ENCODE results near the gene PRIM1.
"Not testable (repeated sequence)": the region's sequence is repeated elsewhere in the genome, so short reads cannot be mapped to it uniquely, and the experiment has no call there.

PRIM1 gene

DNA sequence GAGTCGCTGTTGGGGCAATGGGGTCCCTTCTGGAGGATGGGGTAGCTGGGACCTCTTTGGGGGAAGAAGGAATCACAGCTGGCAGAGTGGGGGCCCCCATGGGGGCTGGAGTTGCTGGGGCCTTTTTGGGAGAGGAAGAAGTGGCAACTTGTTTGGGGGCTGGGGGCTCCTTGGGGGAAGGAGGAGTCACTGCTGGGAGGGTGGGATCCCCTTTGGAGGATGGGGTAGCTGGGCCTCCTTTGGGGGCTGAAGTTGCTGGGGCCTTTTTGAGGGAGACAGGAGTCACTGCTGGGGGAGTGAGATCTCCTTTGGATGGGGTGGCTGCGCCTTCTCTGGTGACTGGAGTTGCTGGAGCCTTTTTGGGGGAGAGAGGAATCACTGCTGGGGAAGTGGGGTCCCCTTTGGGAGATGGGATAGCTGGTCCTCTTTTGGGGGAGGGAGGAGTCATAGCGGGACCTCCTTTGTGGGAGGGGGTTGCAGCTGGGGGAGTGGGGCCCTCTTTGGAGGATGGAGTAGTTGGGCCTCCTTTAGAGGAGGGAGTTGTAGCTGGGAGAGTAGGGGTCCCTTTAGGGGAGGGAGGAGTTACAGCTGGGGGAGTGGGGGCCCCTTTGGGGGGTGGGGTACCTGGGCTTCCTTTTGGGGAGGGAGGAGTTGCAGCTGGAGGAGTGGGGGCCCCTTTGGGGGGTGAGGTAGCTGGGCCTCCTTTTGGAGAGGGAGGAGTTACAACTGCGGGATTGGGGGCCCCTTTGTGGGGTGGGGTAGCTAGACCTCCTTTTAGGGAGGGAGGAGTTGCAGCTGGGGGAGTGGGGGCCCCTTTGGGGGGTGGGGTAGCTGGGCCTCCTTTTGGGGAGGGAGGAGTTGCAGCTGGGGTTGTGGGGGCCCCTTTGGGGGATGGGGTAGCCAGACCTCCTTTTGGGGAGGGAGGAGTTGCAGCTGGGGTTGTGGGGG is 34.9 kb downstream of the PRIM1 start:
- Histone ChIP-seq H3K27ac (ENCODE audit: low read depth, low read length) (no peak overlapping the region), H3K9me3 (ENCODE audit: insufficient read depth, low read depth, low read length) (no peaks in the 10 kb centered on the region), H3K4me3 (ENCODE audit: low read length) (no peak overlapping the region), H3K4me1 (ENCODE audit: insufficient read depth, low read length) (peaks cover 36% of the 10 kb centered on the region), H3K36me3 (ENCODE audit: insufficient read depth, low read length) (peaks cover 81% of the 10 kb centered on the region), H3K9ac (ENCODE audit: low read depth, low read length) (no peak overlapping the region), H3K27me3 (ENCODE audit: insufficient read depth, low read length) (no peaks in the 10 kb centered on the region)
- WGBS = 96% methylated on average over 4 of the region's 4 CpGs

- Histone ChIP-seq H3K27me3 (ENCODE audit: insufficient read depth, low read length) (no peaks in the 10 kb centered on the region), H3K9me3 (ENCODE audit: insufficient read depth, low read depth, low read length) (no peaks in the 10 kb centered on the region), H3K4me3 (ENCODE audit: low read length) (no peak overlapping the region), H3K27ac (ENCODE audit: low read depth, low read length) (peak overlapping the region; percentile 2; the same call in 1 of the 2 replicates), H3K9ac (ENCODE audit: low read depth, low read length) (no peak overlapping the region), H3K36me3 (ENCODE audit: insufficient read depth, low read length) (peaks cover 80% of the 10 kb centered on the region), H3K4me1 (ENCODE audit: insufficient read depth, low read length) (peaks cover 29% of the 10 kb centered on the region)
- WGBS = 91% methylated on average over 1 of the region's 1 CpG
Observed at GRCh38 chr12:56716458-56716857, 35.7 kb downstream of the PRIM1 start.

DNA sequence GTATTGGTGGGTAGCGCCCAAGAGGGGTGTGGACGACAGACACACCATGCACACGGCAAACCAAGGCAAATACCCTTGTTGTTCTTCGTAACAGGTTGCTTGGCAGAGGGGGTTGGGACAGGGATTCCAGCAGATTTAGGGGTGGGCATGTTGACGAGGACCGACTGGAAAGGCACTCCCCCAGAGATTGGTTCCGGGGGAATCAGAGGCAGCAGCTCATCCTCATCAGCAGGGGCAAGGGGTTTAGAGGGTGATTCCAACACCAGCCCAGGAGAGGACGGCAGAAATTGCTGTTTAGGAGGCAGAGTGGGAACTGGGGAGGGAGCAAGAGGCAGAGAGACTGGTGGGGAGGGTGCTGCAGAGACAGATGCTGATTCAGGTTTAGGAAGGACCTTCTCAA is 36.3 kb downstream of the PRIM1 start:
- H3K27me3 ChIP-seq (ENCODE audit: insufficient read depth, low read length) = no peaks in the 10 kb centered on the region
- WGBS = 90% methylated on average over 8 of the region's 8 CpGs
- no peak overlapping the region for H3K9ac ChIP-seq (ENCODE audit: low read depth, low read length)
- peaks cover 80% of the 10 kb centered on the region for H3K36me3 ChIP-seq (ENCODE audit: insufficient read depth, low read length)
- peaks cover 22% of the 10 kb centered on the region for H3K4me1 ChIP-seq (ENCODE audit: insufficient read depth, low read length)
- no peak overlapping the region for H3K4me3 ChIP-seq (ENCODE audit: low read length)
- H3K27ac ChIP-seq (ENCODE audit: low read depth, low read length) = no peak overlapping the region
- no peaks in the 10 kb centered on the region for H3K9me3 ChIP-seq (ENCODE audit: insufficient read depth, low read depth, low read length)

- H3K4me1 ChIP-seq (ENCODE audit: insufficient read depth, low read length) = peaks cover 9% of the 10 kb centered on the region
- H3K36me3 ChIP-seq (ENCODE audit: insufficient read depth, low read length) = peaks cover 67% of the 10 kb centered on the region
- H3K27me3 ChIP-seq (ENCODE audit: insufficient read depth, low read length) = no peaks in the 10 kb centered on the region
- no peak overlapping the region for H3K27ac ChIP-seq (ENCODE audit: low read depth, low read length)
- H3K9me3 ChIP-seq (ENCODE audit: insufficient read depth, low read depth, low read length) = no peaks in the 10 kb centered on the region
- WGBS = 100% methylated on average over 2 of the region's 2 CpGs
- no peak overlapping the region for H3K4me3 ChIP-seq (ENCODE audit: low read length)
- H3K9ac ChIP-seq (ENCODE audit: low read depth, low read length) = no peak overlapping the region
Observed at GRCh38 chr12:56714431-56714929, 37.6 kb downstream of the PRIM1 start.

GRCh38 chr12:56713345-56713744 is 38.8 kb downstream of the PRIM1 start:
- no peaks in the 10 kb centered on the region for H3K4me1 ChIP-seq (ENCODE audit: insufficient read depth, low read length)
- no peak overlapping the region for H3K27ac ChIP-seq (ENCODE audit: low read depth, low read length)
- H3K9me3 ChIP-seq (ENCODE audit: insufficient read depth, low read depth, low read length) = no peaks in the 10 kb centered on the region
- no peak overlapping the region for H3K9ac ChIP-seq (ENCODE audit: low read depth, low read length)
- 96% methylated on average over 3 of the region's 3 CpGs for WGBS
- H3K27me3 ChIP-seq (ENCODE audit: insufficient read depth, low read length) = no peaks in the 10 kb centered on the region
- H3K36me3 ChIP-seq (ENCODE audit: insufficient read depth, low read length) = peaks cover 58% of the 10 kb centered on the region
- no peak overlapping the region for H3K4me3 ChIP-seq (ENCODE audit: low read length)

GRCh38 chr12:56709759-56710376 is 42.3 kb downstream of the PRIM1 start:
- Histone ChIP-seq H3K4me3 (ENCODE audit: low read length) (no peak overlapping the region), H3K9ac (ENCODE audit: low read depth, low read length) (no peak overlapping the region), H3K4me1 (ENCODE audit: insufficient read depth, low read length) (no peaks in the 10 kb centered on the region), H3K27me3 (ENCODE audit: insufficient read depth, low read length) (no peaks in the 10 kb centered on the region), H3K36me3 (ENCODE audit: insufficient read depth, low read length) (peaks cover 40% of the 10 kb centered on the region), H3K27ac (ENCODE audit: low read depth, low read length) (no peak overlapping the region), H3K9me3 (ENCODE audit: insufficient read depth, low read depth, low read length) (no peaks in the 10 kb centered on the region)
- 84% methylated on average over 5 of the region's 5 CpGs for WGBS

GRCh38 chr12:56704522-56704921 is 47.6 kb downstream of the PRIM1 start:
- not testable (repeated sequence) for H3K27ac ChIP-seq (ENCODE audit: low read depth, low read length); H3K9me3 ChIP-seq (ENCODE audit: insufficient read depth, low read depth, low read length); H3K4me1 ChIP-seq (ENCODE audit: insufficient read depth, low read length); H3K36me3 ChIP-seq (ENCODE audit: insufficient read depth, low read length); H3K27me3 ChIP-seq (ENCODE audit: insufficient read depth, low read length); H3K9ac ChIP-seq (ENCODE audit: low read depth, low read length); H3K4me3 ChIP-seq (ENCODE audit: low read length)
- 94% methylated on average over 5 of the region's 5 CpGs for WGBS

- Histone ChIP-seq H3K4me1 (ENCODE audit: insufficient read depth, low read length) (peaks cover 11% of the 10 kb centered on the region), H3K9ac (ENCODE audit: low read depth, low read length) (no peak overlapping the region), H3K4me3 (ENCODE audit: low read length) (no peak overlapping the region), H3K27me3 (ENCODE audit: insufficient read depth, low read length) (no peaks in the 10 kb centered on the region), H3K27ac (ENCODE audit: low read depth, low read length) (no peak overlapping the region), H3K36me3 (ENCODE audit: insufficient read depth, low read length) (no peaks in the 10 kb centered on the region), H3K9me3 (ENCODE audit: insufficient read depth, low read depth, low read length) (no peaks in the 10 kb centered on the region)
- 82% methylated on average over 3 of the region's 3 CpGs for WGBS
Observed at GRCh38 chr12:56699020-56699661, 53.0 kb downstream of the PRIM1 start.

DNA sequence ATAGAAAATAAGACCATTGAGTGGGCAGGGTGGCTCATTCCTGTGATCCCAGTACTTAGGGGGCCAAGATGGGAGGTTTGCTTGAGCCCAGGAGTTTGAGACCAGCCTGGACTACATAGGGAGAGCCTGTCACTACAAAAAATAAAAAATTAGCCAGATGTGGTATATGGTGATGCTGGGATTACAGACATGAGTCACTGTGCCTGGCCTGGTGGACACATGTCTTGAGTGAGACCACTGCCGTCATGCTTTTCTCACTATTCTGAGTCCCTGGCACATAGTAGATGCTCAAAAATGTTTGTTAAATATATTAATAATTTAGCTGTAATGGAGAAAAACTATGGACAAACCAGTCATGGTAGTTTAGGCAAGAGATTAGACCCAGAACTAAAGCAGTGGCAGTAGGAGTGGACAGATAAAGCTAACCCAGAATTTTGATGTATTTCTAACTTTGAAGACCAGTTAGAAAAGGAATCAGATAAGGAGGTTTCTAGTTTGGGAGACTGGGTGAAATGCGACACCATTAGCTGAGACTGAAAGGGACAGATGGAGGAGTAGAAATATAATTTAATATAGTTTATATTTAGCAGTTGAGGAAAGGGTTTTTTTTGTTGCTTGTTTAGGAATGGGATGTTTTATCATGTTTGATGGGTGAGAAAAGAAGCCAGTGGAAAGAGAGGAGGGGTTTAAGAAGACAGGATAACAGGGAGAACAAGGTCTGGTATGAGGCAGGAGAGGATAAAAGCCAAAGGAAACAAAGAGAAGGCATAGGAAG is 56.6 kb downstream of the PRIM1 start:
- Histone ChIP-seq H3K27ac (ENCODE audit: low read depth, low read length) (no peak overlapping the region), H3K9ac (ENCODE audit: low read depth, low read length) (no peak overlapping the region), H3K4me1 (ENCODE audit: insufficient read depth, low read length) (peaks cover 7% of the 10 kb centered on the region), H3K9me3 (ENCODE audit: insufficient read depth, low read depth, low read length) (no peaks in the 10 kb centered on the region), H3K36me3 (ENCODE audit: insufficient read depth, low read length) (no peaks in the 10 kb centered on the region), H3K27me3 (ENCODE audit: insufficient read depth, low read length) (no peaks in the 10 kb centered on the region), H3K4me3 (ENCODE audit: low read length) (no peak overlapping the region)
- 93% methylated on average over 2 of the region's 2 CpGs for WGBS

- Histone ChIP-seq H3K9me3 (ENCODE audit: insufficient read depth, low read depth, low read length) (no peaks in the 10 kb centered on the region), H3K27ac (ENCODE audit: low read depth, low read length) (no peak overlapping the region), H3K9ac (ENCODE audit: low read depth, low read length) (no peak overlapping the region), H3K27me3 (ENCODE audit: insufficient read depth, low read length) (no peaks in the 10 kb centered on the region), H3K36me3 (ENCODE audit: insufficient read depth, low read length) (no peaks in the 10 kb centered on the region), H3K4me1 (ENCODE audit: insufficient read depth, low read length) (peaks cover 7% of the 10 kb centered on the region; the same call in 1 of the 2 replicates), H3K4me3 (ENCODE audit: low read length) (no peak overlapping the region)
- WGBS = 92% methylated on average over 5 of the region's 5 CpGs
Observed at GRCh38 chr12:56694161-56694560, 58.0 kb downstream of the PRIM1 start.

Measured in HUES64 (cell line).